HepG2 (cell line): ENCODE results near the gene ZNF280A. TPM values are rescaled to one million over a fixed set of nuclear protein-coding genes. Genes with fewer than 3 reads are reported as not detected.
A peak's percentile ranks its signal among the peaks of the same experiment; 100 is the strongest.

Source experiments
- ARNT2 ChIP-seq: sonication (generic); formaldehyde crosslinking; IDR thresholded peaks from 2 replicates; pipeline ENCODE4 v1.8.0; 2022; ENCODE audit warnings: mild to moderate bottlenecking, low read depth, missing genetic modification reagents, moderate library complexity
- DNMT1 ChIP-seq: sonication (generic); formaldehyde crosslinking; IDR thresholded peaks from 2 replicates; pipeline ENCODE4 v1.5.1; 2020; ENCODE audit warnings: mild to moderate bottlenecking, missing genetic modification reagents
- ELK4 ChIP-seq: sonication (generic); formaldehyde crosslinking; IDR thresholded peaks from 2 replicates; pipeline ENCODE4 v1.9.0; 2021; ENCODE audit warnings: missing genetic modification reagents, borderline replicate concordance
- FUBP1 ChIP-seq: sonication (generic); formaldehyde crosslinking; IDR thresholded peaks from 2 replicates; pipeline ENCODE4 v1.5.1; 2020; ENCODE audit warnings: missing genetic modification reagents, mild to moderate bottlenecking, borderline replicate concordance
- HDAC1 ChIP-seq: sonication (generic); formaldehyde crosslinking; IDR thresholded peaks from 2 replicates; pipeline ENCODE4 v1.5.1; 2020; ENCODE audit warnings: mild to moderate bottlenecking, missing genetic modification reagents
- HIC2 ChIP-seq: sonication (generic); formaldehyde crosslinking; IDR thresholded peaks from 2 replicates; pipeline ENCODE4 v1.9.0; 2022; ENCODE audit warnings: low read depth, missing genetic modification reagents
- KMT2A ChIP-seq: sonication (generic); formaldehyde crosslinking; IDR thresholded peaks from 2 replicates; pipeline ENCODE4 v1.4.0; 2020; ENCODE audit warnings: missing genetic modification reagents
- MBD4 ChIP-seq: IDR thresholded peaks from 2 replicates; pipeline ENCODE4 v1.6.1; 2012; ENCODE audit warnings: low read length, inconsistent platforms, borderline replicate concordance
- MTF1 ChIP-seq: sonication (generic); formaldehyde crosslinking; IDR thresholded peaks from 2 replicates; pipeline ENCODE4 v1.5.0; 2020; ENCODE audit warnings: missing genetic modification reagents
- PTBP1 ChIP-seq: fragments of 200-400 bp; formaldehyde crosslinking; IDR thresholded peaks from 2 replicates; pipeline ENCODE4 v1.6.1; 2018; ENCODE audit warnings: low read length, low read depth; ENCODE audit not compliant: poor library complexity, severe bottlenecking
- RAD21 ChIP-seq: fragments of 450-650 bp; formaldehyde crosslinking; IDR thresholded peaks from 2 replicates; pipeline ENCODE4 v1.5.0; 2020; ENCODE audit warnings: mild to moderate bottlenecking
- SKI ChIP-seq: fragments of 450-650 bp; IDR thresholded peaks from one replicate; pipeline ENCODE4 v1.6.1; 2018; ENCODE audit warnings: mild to moderate bottlenecking; ENCODE audit not compliant: partially characterized antibody
- SOX6 ChIP-seq, 2 experiments: fragments of 450-650 bp in 1 of 2; sonication (generic) in 1 of 2; formaldehyde crosslinking in 1 of 2; IDR thresholded peaks; 2 replicates each; pipeline versions ENCODE4 v1.4.0 to v1.6.1; 2017 to 2020; ENCODE audit warnings: antibody characterized with exemption in 1 of 2, mild to moderate bottlenecking in 1 of 2, missing genetic modification reagents in 1 of 2
- TEF ChIP-seq: sonication (generic); formaldehyde crosslinking; IDR thresholded peaks from 2 replicates; pipeline ENCODE4 v1.5.0; 2020; ENCODE audit warnings: missing genetic modification reagents
- ZBTB37 ChIP-seq: sonication (generic); formaldehyde crosslinking; IDR thresholded peaks from 2 replicates; pipeline ENCODE4 v1.4.0; 2020; ENCODE audit warnings: mild to moderate bottlenecking, missing genetic modification reagents
- ZIK1 ChIP-seq: sonication (generic); formaldehyde crosslinking; IDR thresholded peaks from 2 replicates; pipeline ENCODE4 v1.5.0; 2020; ENCODE audit warnings: mild to moderate bottlenecking, low read depth, missing genetic modification reagents, borderline replicate concordance
- ZMAT3 ChIP-seq: sonication (generic); formaldehyde crosslinking; conservative IDR thresholded peaks from 2 replicates; pipeline ENCODE4 v1.7.0; 2021; ENCODE audit warnings: missing genetic modification reagents
- ZMYM2 ChIP-seq: sonication (generic); formaldehyde crosslinking; IDR thresholded peaks from 2 replicates; pipeline ENCODE4 v1.8.0; 2022; ENCODE audit warnings: mild to moderate bottlenecking, missing genetic modification reagents
- ZNF180 ChIP-seq: sonication (generic); formaldehyde crosslinking; IDR thresholded peaks from 2 replicates; pipeline ENCODE4 v1.4.0; 2020; ENCODE audit warnings: low read depth, missing genetic modification reagents, borderline replicate concordance
- ZNF703 ChIP-seq: sonication (generic); formaldehyde crosslinking; IDR thresholded peaks from 2 replicates; pipeline ENCODE4 v1.5.1; 2020; ENCODE audit warnings: missing genetic modification reagents, mild to moderate bottlenecking, moderate library complexity, borderline replicate concordance
- polyA plus RNA-seq, 8 experiments: library from polyadenylated mRNA; depleted of rRNA in 3 of 8; stranded (reverse) in 7 of 8; unstranded in 1 of 8; fragments of >200 nt; fragmentation: Illumina TruSeq in 4 of 8; extraction: Trizol in 4 of 8; gene quantifications; 2 replicates each; pipeline versions ENCODE4 v1.2.1 to v1.2.3, GENCODE V29; 2011 to 2016; ENCODE audit warnings: low read depth in 4 of 8, missing spikeins in 1 of 8, mixed read lengths in 1 of 8; ENCODE audit not compliant: insufficient read depth in 1 of 8
- total RNA-seq, 5 experiments: library from RNA; depleted of rRNA; stranded (reverse); fragments of >200 nt; fragmentation: Illumina TruSeq; extraction: Trizol; gene quantifications; 2 replicates each; pipeline ENCODE4 v1.2.3, GENCODE V29; 2016; ENCODE audit warnings: low read depth in 1 of 5

ZNF280A gene
- total and polyA plus RNA-seq, 2 of the 13 experiments (the other 11 are each of a cell fraction or from before 2014, with no cell fraction given): 1.4 to 2.9 TPM

- no peak for TF ChIP-seq MTF1 (CRISPR knock-in tag)
- TF ChIP-seq ZNF180 (CRISPR knock-in tag): no peak
- TF ChIP-seq ZMYM2 (CRISPR knock-in tag): no peak
- TF ChIP-seq DNMT1 (CRISPR knock-in tag): no peak
- no peak for TF ChIP-seq FUBP1 (CRISPR knock-in tag)
- no peak for TF ChIP-seq ZBTB37 (CRISPR knock-in tag)
- no peak for TF ChIP-seq MBD4
- no peak for TF ChIP-seq ZIK1
- no peak for TF ChIP-seq ZMAT3
- no peak for TF ChIP-seq HIC2
- 0 out of 2 replicates have a peak, but pooled peaks have one; percentile 54 for TF ChIP-seq ZNF703 (CRISPR knock-in tag)
- TF ChIP-seq SKI: peak; percentile 61
- no peak for TF ChIP-seq TEF (CRISPR knock-in tag)
- TF ChIP-seq ELK4 (CRISPR knock-in tag): no peak
- TF ChIP-seq ARNT2: peak; percentile 84; the same call in 1 of the 2 replicates
- no peak for TF ChIP-seq PTBP1
- 0 out of 2 replicates have a peak, but pooled peaks have one; percentile 26 for TF ChIP-seq RAD21 (CRISPR knock-in tag)
- no peak; the same call in 1 of the 2 replicates for TF ChIP-seq KMT2A (CRISPR knock-in tag)
- peak; percentile 77 for TF ChIP-seq HDAC1
- no peak for TF ChIP-seq SOX6 (IDR thresholded peaks at IDR 0.05)
- no peak for TF ChIP-seq SOX6 (CRISPR knock-in tag; IDR thresholded peaks at IDR 0.05)
Observed at GRCh38 chr22:22508274-22509176, 11.5 kb downstream of the ZNF280A start, which contains the start of gene ZNF280B (continued).
